ENCODE results near the gene GSTM3.
"Not testable (repeated sequence)": the region's sequence is repeated elsewhere in the genome, so short reads cannot be mapped to it uniquely, and the experiment has no call there.

The GSTM3 gene

GRCh38 chr1:109773900-109774485, 33.2 kb upstream of the GSTM3 start:
- DNase-seq (ENCODE audit: low spot score) = no peak

- DNase-seq (ENCODE audit: low spot score) = peak; percentile 76
Observed at GRCh38 chr1:109773203-109773899, 32.5 kb upstream of the GSTM3 start.

- DNase-seq (ENCODE audit: low spot score) = no peak
Observed at GRCh38 chr1:109772658-109773202, 31.9 kb upstream of the GSTM3 start.

- DNase-seq (ENCODE audit: low spot score) = no peak
Observed at GRCh38 chr1:109771712-109772657, 31.1 kb upstream of the GSTM3 start.

- DNase-seq (ENCODE audit: low spot score) = no peak
Observed at GRCh38 chr1:109770331-109771095, 29.7 kb upstream of the GSTM3 start.

- DNase-seq (ENCODE audit: low spot score) = no peak
Observed at GRCh38 chr1:109769330-109770078, 28.7 kb upstream of the GSTM3 start.

- no peak for DNase-seq (ENCODE audit: low spot score)
Observed at GRCh38 chr1:109768820-109769219, 28.0 kb upstream of the GSTM3 start.

DNA sequence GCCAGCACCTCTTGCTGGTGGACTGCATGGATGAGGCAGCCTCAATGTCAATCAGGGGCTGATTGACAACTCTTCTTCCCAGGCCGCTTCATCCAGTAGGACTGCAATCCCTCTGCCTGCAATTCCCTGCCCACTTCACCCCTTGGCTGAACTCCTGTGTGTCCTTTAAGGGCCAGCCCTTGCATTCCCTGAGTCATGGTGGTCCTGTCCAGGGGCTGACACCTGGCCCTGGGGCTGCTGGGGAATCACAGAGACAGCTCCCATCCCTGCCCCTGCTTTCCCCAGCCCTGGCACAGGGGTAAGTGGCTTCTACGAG, 27.5 kb upstream of the GSTM3 start:
- DNase-seq (ENCODE audit: low spot score) = no peak

DNA sequence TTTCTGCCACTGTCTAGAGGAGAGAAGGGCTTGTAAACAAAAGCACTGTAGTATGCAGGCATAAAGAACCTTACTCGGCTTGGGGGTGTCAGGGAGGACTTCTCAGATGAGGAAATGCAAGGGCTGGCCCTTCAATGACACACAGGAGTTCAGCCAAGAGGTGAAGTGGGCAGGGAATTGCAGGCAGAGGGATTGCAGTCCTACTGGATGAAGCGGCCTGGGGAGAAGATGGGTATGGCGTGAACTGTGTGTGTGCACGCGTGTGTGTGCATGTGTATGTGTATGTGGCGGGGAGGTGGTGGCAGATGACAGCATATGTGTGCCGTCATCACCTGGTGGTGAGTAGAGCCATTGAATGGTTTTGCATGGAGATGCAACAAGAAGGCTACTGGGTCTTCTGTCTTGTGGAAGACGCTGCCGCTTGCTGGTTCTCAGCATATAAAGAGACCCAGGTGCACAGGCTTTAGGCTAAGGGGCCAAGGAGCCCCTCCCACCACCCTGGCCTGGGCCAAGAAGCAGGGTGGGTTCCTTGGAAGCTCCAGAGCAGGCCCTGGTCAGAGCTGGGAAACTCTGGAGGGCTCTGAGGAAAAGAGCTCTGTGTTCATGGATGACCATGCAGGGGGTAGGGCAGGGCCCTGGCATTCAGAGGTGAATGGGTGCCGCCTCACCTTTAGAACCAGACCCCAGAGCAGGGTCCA, 26.9 kb upstream of the GSTM3 start:
- no peak for DNase-seq (ENCODE audit: low spot score)

- DNase-seq (ENCODE audit: low spot score) = not testable (repeated sequence)
Observed at GRCh38 chr1:109766991-109767636, 26.3 kb upstream of the GSTM3 start.

DNA sequence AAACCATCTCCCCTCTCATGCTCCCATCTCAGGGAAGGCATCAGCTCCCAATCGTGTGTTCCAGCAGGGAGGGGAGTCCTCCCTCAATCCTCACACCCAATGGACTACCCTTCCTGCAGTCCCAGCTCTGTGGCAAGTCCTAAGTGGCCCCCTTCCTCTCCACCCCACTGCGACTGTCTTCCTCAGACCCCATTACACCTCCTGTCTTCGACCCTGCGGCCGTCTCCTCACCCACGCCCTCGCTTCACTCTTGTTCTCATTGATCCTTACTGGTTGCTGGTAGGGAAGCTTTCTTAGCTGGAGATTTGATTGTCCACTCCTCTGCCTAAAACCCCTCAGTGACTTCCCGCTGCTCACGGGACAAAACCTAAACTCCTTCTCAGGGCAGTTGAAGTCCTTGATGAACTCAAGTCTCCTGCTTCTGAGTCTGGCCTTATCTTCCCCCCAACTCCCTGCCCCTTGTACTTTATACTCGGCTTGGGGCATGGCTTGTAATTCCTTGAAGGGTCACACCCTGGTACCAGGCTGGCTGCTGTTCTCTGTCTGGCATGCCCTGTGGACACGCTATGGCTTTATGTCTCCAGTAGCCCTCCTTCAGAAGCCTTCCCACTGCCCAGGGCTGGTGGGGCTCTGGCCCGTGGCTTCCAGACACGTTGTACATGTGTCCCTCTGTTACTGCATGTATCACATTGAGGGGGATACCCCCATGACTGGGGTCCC, 25.2 kb upstream of the GSTM3 start:
- DNase-seq (ENCODE audit: low spot score) = no peak

GRCh38 chr1:109765483-109765815, 24.6 kb upstream of the GSTM3 start:
- no peak for DNase-seq (ENCODE audit: low spot score)

DNA sequence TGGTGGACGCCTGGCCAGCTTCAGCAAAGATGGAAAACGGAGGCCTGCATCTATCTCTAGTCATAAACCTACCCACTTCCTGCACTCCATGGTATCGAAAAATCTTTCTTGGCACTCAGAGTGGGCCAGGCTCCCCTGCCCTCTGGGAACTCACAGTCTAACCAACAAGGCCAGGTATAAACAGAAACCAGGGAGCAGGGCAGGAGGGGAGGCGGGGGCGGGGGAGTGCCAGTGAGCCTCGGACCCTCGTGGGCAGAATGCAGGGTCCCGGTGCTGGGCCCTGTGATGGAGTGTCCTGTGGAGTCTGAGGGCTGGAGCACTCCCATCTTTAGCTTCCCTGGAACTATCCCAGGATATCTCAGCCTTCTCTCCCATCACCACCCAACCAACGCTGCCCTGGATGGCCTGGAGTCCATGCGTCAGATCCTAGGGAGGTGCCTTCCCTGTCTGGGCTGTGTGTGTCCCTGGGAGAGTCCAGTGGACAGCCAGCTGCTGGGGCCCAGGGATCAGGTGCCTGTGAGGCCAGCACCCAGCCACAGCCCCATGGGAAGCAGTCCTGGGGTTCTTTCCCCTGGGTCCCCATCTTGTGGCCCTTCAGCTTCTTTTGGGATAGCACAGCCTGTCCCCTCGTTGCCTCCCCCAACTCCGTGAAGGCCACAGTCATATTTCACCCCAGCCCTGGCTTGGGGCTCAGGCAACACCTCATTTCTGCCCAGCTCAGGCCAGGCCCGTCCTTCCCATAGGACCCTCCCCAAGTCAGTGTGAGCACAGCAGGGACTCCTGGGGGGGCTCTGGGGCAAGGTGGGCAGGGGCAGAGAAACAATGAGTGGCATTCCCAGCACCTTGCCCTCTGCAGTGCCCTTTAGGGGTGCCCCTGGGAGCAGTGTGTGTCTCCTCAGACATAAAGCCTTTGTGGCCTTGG, 24.0 kb upstream of the GSTM3 start:
- DNase-seq (ENCODE audit: low spot score) = no peak

- no peak for DNase-seq (ENCODE audit: low spot score)
Observed at GRCh38 chr1:109763646-109764415, 23.0 kb upstream of the GSTM3 start, which contains the start of gene EPS8L3. Gene EPS8L3, minus strand, starts transcription at chr1:109763923. Its CDS starts 2,174 bp downstream, at chr1:109761749.

DNA sequence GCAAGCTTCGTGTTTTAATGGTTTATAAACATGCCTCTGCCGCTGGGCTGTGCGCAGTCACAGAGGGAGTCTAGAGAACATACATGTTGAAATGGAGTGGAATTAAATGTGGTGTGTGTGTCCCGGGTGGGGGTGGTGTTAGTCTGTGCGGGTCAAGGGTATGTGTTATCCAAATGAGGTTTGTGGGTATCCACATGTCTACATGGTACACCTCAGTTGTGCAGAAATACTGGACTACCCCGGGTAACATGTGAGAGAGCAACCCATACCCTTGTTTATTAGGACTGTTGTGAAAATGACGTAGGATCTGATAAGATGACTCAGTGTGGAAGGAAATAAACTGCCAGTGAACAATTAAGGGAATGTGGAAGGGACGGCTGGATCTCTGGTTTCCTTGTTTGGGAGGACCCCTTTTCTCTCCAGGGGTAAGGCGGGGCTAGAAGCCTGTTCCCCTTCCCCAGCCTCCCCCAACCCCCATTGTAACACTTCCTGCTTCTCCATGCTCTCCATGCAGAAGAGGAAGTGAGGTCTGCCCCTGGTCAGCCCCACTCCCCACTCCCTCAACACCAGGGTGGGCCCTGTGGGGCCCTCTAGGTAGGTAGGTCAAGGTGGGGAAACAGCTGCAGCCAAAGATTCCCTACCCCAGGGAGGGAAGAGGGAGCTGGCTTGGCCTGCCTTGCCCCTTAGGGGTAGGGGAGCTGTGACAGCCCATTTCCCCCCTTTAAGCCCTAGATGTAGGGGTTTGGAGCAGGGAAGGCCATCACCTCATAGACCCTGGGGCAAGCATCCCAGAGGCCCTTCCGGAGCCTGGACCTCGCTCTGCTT, 22.2 kb upstream of the GSTM3 start:
- DNase-seq (ENCODE audit: low spot score) = no peak

DNA sequence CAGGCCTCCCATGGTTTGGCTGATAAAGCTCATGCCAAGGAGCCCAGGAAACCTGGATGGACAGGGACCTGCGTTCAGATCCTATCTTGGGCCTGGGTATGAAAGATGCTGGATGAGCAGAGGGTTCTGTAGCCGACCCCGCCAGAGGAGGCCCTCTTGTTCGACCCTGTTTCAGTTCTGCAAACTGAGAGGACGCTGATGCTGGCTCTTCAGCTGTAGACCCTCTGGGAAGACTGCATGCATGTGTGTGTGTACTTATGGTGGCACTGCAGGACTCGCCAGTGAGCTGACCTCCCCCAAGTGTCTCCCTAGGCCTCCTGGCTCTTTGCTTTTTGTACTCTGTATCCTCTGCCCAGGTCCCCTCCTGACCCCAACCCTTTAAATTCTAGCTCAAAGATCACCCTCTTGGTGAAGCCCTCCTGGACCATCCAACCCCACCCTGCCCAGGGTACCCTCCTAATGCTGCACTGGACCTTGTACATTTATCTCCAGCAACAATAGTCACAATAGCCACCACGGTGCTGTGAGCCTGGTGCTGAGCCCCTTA, 21.3 kb upstream of the GSTM3 start:
- DNase-seq (ENCODE audit: low spot score) = no peak

Data from CD4-positive, alpha-beta T cell treated with Interleukin-15 for 4 hours (primary cell).